Measurements from ENCODE around the gene JAG1. TPM values are rescaled to one million over a fixed set of nuclear protein-coding genes. Genes with fewer than 3 reads are reported as not detected.

The JAG1 gene
- total RNA-seq, 1 donor from 2014 or later = 36.8 TPM

- DNase-seq (ENCODE audit: low spot score) = no peak
Measured at GRCh38 chr20:10668677-10669368, 5.0 kb downstream of the JAG1 start.

GRCh38 chr20:10667560-10668167, 6.1 kb downstream of the JAG1 start:
- no peak for DNase-seq (ENCODE audit: low spot score)

GRCh38 chr20:10667077-10667401, 6.8 kb downstream of the JAG1 start:
- no peak for DNase-seq (ENCODE audit: low spot score)

GRCh38 chr20:10666221-10667076, 7.3 kb downstream of the JAG1 start:
- no peak for DNase-seq (ENCODE audit: low spot score)

- DNase-seq (ENCODE audit: low spot score) = no peak
Measured at GRCh38 chr20:10665791-10666190, 8.0 kb downstream of the JAG1 start.

GRCh38 chr20:10665027-10665561, 8.7 kb downstream of the JAG1 start:
- no peak for DNase-seq (ENCODE audit: low spot score)

- no peak for DNase-seq (ENCODE audit: low spot score)
Measured at GRCh38 chr20:10663756-10664155, 10.0 kb downstream of the JAG1 start.

GRCh38 chr20:10662661-10663458, 10.9 kb downstream of the JAG1 start:
- no peak for DNase-seq (ENCODE audit: low spot score)

GRCh38 chr20:10662151-10662550, 11.6 kb downstream of the JAG1 start:
- DNase-seq (ENCODE audit: low spot score) = no peak

GRCh38 chr20:10661261-10661660, 12.5 kb downstream of the JAG1 start:
- DNase-seq (ENCODE audit: low spot score) = no peak

GRCh38 chr20:10660661-10661060, 13.1 kb downstream of the JAG1 start:
- DNase-seq (ENCODE audit: low spot score) = no peak

- no peak for DNase-seq (ENCODE audit: low spot score)
Measured at GRCh38 chr20:10659651-10660601, 13.9 kb downstream of the JAG1 start.

- DNase-seq (ENCODE audit: low spot score) = no peak
Measured at GRCh38 chr20:10658876-10659632, 14.7 kb downstream of the JAG1 start.

- no peak for DNase-seq (ENCODE audit: low spot score)
Measured at GRCh38 chr20:10658051-10658823, 15.6 kb downstream of the JAG1 start.

GRCh38 chr20:10657453-10657852, 16.3 kb downstream of the JAG1 start:
- DNase-seq (ENCODE audit: low spot score) = no peak

- no peak for DNase-seq (ENCODE audit: low spot score)
Measured at GRCh38 chr20:10655720-10656669, 17.8 kb downstream of the JAG1 start.

GRCh38 chr20:10654630-10655029, 19.2 kb downstream of the JAG1 start:
- DNase-seq (ENCODE audit: low spot score) = no peak

- DNase-seq (ENCODE audit: low spot score) = no peak
Measured at GRCh38 chr20:10654250-10654610, 19.6 kb downstream of the JAG1 start.
